Neural progenitor cell (in vitro differentiated cells): ENCODE data around the gene TMEM161B. TPM values are rescaled to one million over a fixed set of nuclear protein-coding genes. Genes with fewer than 3 reads are reported as not detected.

ENCODE experiments used
- DNase-seq: peaks from one replicate; pipeline ENCODE4 v3.0.0-alpha.2; 2016; ENCODE audit warnings: low spot score
- H2AFZ ChIP-seq: fragments of 200-600 bp; sonication (generic); replicated peaks from 2 replicates; pipeline ENCODE4 v1.6.1; 2016; ENCODE audit warnings: antibody characterized with exemption
- H3F3A ChIP-seq: fragments of 200-600 bp; sonication (generic); 2 replicates; pipeline ENCODE4 v1.6.1; 2016; ENCODE audit warnings: antibody characterized with exemption, low read depth
- H3K27ac ChIP-seq: fragments of 200-600 bp; sonication (generic); 2 replicates; pipeline ENCODE4 v1.5.1; 2016; ENCODE audit warnings: mild to moderate bottlenecking
- H3K27me3 ChIP-seq: fragments of 200-600 bp; sonication (generic); 2 replicates; pipeline ENCODE4 v1.6.1; 2016; ENCODE audit warnings: mild to moderate bottlenecking, moderate library complexity
- H3K36me3 ChIP-seq: fragments of 200-600 bp; sonication (generic); 2 replicates; pipeline ENCODE4 v1.5.1; 2016
- H3K4me1 ChIP-seq: fragments of 200-600 bp; sonication (generic); 2 replicates; pipeline ENCODE4 v1.6.1; 2016; ENCODE audit warnings: mixed run types
- H3K4me2 ChIP-seq: fragments of 200-600 bp; sonication (generic); 2 replicates; pipeline ENCODE4 v1.6.1; 2016
- H3K4me3 ChIP-seq: fragments of 200-600 bp; sonication (generic); 2 replicates; pipeline ENCODE4 v1.5.1; 2016
- H3K79me2 ChIP-seq: fragments of 200-600 bp; sonication (generic); 2 replicates; pipeline ENCODE4 v1.6.1; 2016; ENCODE audit warnings: low read depth
- H3K9ac ChIP-seq: fragments of 200-600 bp; sonication (generic); 2 replicates; pipeline ENCODE4 v1.6.1; 2016
- H3K9me3 ChIP-seq: fragments of 200-600 bp; sonication (generic); 2 replicates; pipeline ENCODE4 v1.5.1; 2016; ENCODE audit warnings: low read depth
- H4K20me1 ChIP-seq: fragments of 200-600 bp; sonication (generic); 2 replicates; pipeline ENCODE4 v1.6.1; 2016; ENCODE audit warnings: low read depth
- H3K27ac Mint-ChIP-seq: 3 replicates; pipeline ENCODE4 v1.8.0; 2021; ENCODE audit warnings: mixed read lengths
- H3K27me3 Mint-ChIP-seq: 2 replicates; pipeline ENCODE4 v1.8.0; 2022; ENCODE audit warnings: low read depth, mild to moderate bottlenecking, inconsistent platforms, moderate library complexity, mixed read lengths; ENCODE audit not compliant: insufficient read depth
- H3K36me3 Mint-ChIP-seq: 3 replicates; pipeline ENCODE4 v1.8.0; 2021; ENCODE audit warnings: mixed read lengths
- H3K4me1 Mint-ChIP-seq: 3 replicates; pipeline ENCODE4 v1.8.0; 2021; ENCODE audit warnings: mixed read lengths
- H3K4me3 Mint-ChIP-seq: 3 replicates; pipeline ENCODE4 v1.8.0; 2021; ENCODE audit warnings: mild to moderate bottlenecking, moderate library complexity, mixed read lengths
- H3K9me3 Mint-ChIP-seq: 3 replicates; pipeline ENCODE4 v1.8.0; 2020; ENCODE audit warnings: mixed read lengths
- CTCF ChIP-seq: fragments of 200-600 bp; sonication (generic); IDR thresholded peaks from 2 replicates; pipeline ENCODE4 v1.5.1; 2017; ENCODE audit warnings: antibody characterized with exemption, mild to moderate bottlenecking
- EZH2 ChIP-seq: fragments of 200-600 bp; sonication (generic); IDR thresholded peaks from 2 replicates; pipeline ENCODE4 v1.6.1; 2017; ENCODE audit warnings: antibody characterized with exemption, mild to moderate bottlenecking, moderate library complexity
- EZH2phosphoT487 ChIP-seq: fragments of 200-600 bp; sonication (generic); IDR thresholded peaks from 2 replicates; pipeline ENCODE4 v1.6.1; 2017; ENCODE audit warnings: antibody characterized with exemption
- total RNA-seq: library from RNA; depleted of rRNA; stranded (reverse); fragments of >200 nt; gene quantifications from 2 replicates; pipeline ENCODE4 v1.2.3, GENCODE V29; 2015; ENCODE audit warnings: low replicate concordance

TMEM161B gene
- total RNA-seq, 1 donor from 2014 or later: 46.1 TPM

- no peak overlapping the region for H3K4me2 ChIP-seq
- no peak overlapping the region for H3K4me3 ChIP-seq
- peaks cover 100% of the 10 kb centered on the region for H3K79me2 ChIP-seq
- TF ChIP-seq CTCF (no peak), EZH2phosphoT487 (no peak), EZH2 (no peak)
- H3K4me1 ChIP-seq: no peaks in the 10 kb centered on the region
- H3K9me3 Mint-ChIP-seq: peaks cover 9% of the 10 kb centered on the region
- H3K36me3 Mint-ChIP-seq: peaks cover 18% of the 10 kb centered on the region
- H3K4me1 Mint-ChIP-seq: no peaks in the 10 kb centered on the region
- H3K27me3 ChIP-seq: no peaks in the 10 kb centered on the region
- peaks cover 16% of the 10 kb centered on the region for H4K20me1 ChIP-seq
- H3K27ac ChIP-seq: no peak overlapping the region
- no peaks in the 10 kb centered on the region for H3K27me3 Mint-ChIP-seq
- H3K9ac ChIP-seq: no peak overlapping the region
- H3K9me3 ChIP-seq: no peaks in the 10 kb centered on the region
- no peak overlapping the region for H2AFZ ChIP-seq
- peaks cover 3% of the 10 kb centered on the region for H3F3A ChIP-seq
- H3K36me3 ChIP-seq: no peaks in the 10 kb centered on the region
- peak; percentile 6 for DNase-seq
- no peak overlapping the region for H3K4me3 Mint-ChIP-seq
- no peak overlapping the region for H3K27ac Mint-ChIP-seq
Measured at GRCh38 chr5:88256872-88257271, 11.8 kb downstream of the TMEM161B start.

GRCh38 chr5:88256037-88256436, 12.6 kb downstream of the TMEM161B start:
- Mint-ChIP-seq H3K4me1 (no peaks in the 10 kb centered on the region), H3K9me3 (peaks cover 6% of the 10 kb centered on the region), H3K4me3 (no peak overlapping the region), H3K27ac (no peak overlapping the region), H3K27me3 (no peaks in the 10 kb centered on the region), H3K36me3 (peaks cover 12% of the 10 kb centered on the region)
- Histone ChIP-seq H2AFZ (no peak overlapping the region), H3K4me2 (no peak overlapping the region), H3K27ac (no peak overlapping the region), H4K20me1 (peaks cover 16% of the 10 kb centered on the region), H3K79me2 (peaks cover 100% of the 10 kb centered on the region), H3K4me3 (no peak overlapping the region), H3K9me3 (no peaks in the 10 kb centered on the region), H3K36me3 (no peaks in the 10 kb centered on the region), H3K4me1 (no peaks in the 10 kb centered on the region), H3F3A (peaks cover 3% of the 10 kb centered on the region), H3K9ac (no peak overlapping the region), H3K27me3 (no peaks in the 10 kb centered on the region)
- no peak for TF ChIP-seq EZH2
- DNase-seq: no peak

GRCh38 chr5:88254320-88254719, 14.3 kb downstream of the TMEM161B start:
- Mint-ChIP-seq H3K9me3 (peaks cover 9% of the 10 kb centered on the region), H3K27ac (no peak overlapping the region), H3K4me1 (no peaks in the 10 kb centered on the region), H3K27me3 (no peaks in the 10 kb centered on the region), H3K4me3 (no peak overlapping the region), H3K36me3 (peaks cover 18% of the 10 kb centered on the region)
- Histone ChIP-seq H3K27me3 (no peaks in the 10 kb centered on the region), H3K9me3 (no peaks in the 10 kb centered on the region), H3K36me3 (no peaks in the 10 kb centered on the region), H2AFZ (no peak overlapping the region), H3F3A (peaks cover 6% of the 10 kb centered on the region), H4K20me1 (peaks cover 14% of the 10 kb centered on the region), H3K4me3 (no peak overlapping the region), H3K4me2 (no peak overlapping the region), H3K27ac (no peak overlapping the region), H3K79me2 (peaks cover 99% of the 10 kb centered on the region), H3K4me1 (peaks cover under 1% of the 10 kb centered on the region), H3K9ac (no peak overlapping the region)
- TF ChIP-seq EZH2phosphoT487 (no peak), EZH2 (no peak), CTCF (no peak)
- DNase-seq: no peak

GRCh38 chr5:88251048-88251711, 17.5 kb downstream of the TMEM161B start:
- no peak overlapping the region for H3K27ac Mint-ChIP-seq
- H3K36me3 ChIP-seq: no peaks in the 10 kb centered on the region
- no peak overlapping the region for H3K9ac ChIP-seq
- H3F3A ChIP-seq: peaks cover 14% of the 10 kb centered on the region
- no peak overlapping the region for H3K27ac ChIP-seq
- peaks cover 96% of the 10 kb centered on the region for H3K79me2 ChIP-seq
- no peak for DNase-seq
- H3K9me3 ChIP-seq: no peaks in the 10 kb centered on the region
- H3K27me3 Mint-ChIP-seq: no peaks in the 10 kb centered on the region
- no peaks in the 10 kb centered on the region for H3K4me1 Mint-ChIP-seq
- H3K9me3 Mint-ChIP-seq: peaks cover 12% of the 10 kb centered on the region
- H3K4me3 Mint-ChIP-seq: no peak overlapping the region
- no peaks in the 10 kb centered on the region for H3K27me3 ChIP-seq
- TF ChIP-seq EZH2phosphoT487: no peak
- TF ChIP-seq EZH2: no peak
- no peak for TF ChIP-seq CTCF
- H3K4me3 ChIP-seq: no peak overlapping the region
- H4K20me1 ChIP-seq: peaks cover under 1% of the 10 kb centered on the region
- H3K36me3 Mint-ChIP-seq: peaks cover 13% of the 10 kb centered on the region
- H2AFZ ChIP-seq: no peak overlapping the region
- H3K4me2 ChIP-seq: no peak overlapping the region
- peaks cover 17% of the 10 kb centered on the region for H3K4me1 ChIP-seq
